ENCODE results near the gene CLMN. TPM values are rescaled to one million over a fixed set of nuclear protein-coding genes. Genes with fewer than 3 reads are reported as not detected.

The CLMN gene
- total RNA-seq, 1 experiment from 2014 or later, result 33.4 TPM

DNA sequence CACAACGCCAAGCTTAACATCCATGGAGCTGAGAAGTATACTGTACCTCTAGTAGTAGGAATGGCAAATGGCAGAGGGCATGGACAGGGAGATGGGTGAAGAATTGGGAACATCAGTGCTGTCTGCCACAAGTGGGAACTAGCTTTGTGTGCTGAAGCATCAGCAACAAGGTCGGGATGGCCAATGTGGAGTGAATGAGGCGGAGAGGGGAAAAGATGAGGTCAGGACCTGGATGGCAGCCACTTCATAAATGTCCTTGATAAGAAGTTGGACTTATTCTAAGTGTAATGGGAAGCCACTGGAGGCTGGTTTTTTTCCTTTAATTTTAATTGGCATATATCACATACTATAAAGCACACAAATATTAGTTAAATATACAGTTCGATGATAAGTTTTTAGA lies 21.9 kb upstream of the CLMN start:
- Histone ChIP-seq H3K4me2 (ENCODE audit: low read length) (no peak overlapping the region), H3K9me3 (ENCODE audit: control insufficient read depth in 1 of 2, insufficient read depth in 1 of 2, low read depth in 1 of 2, low read length in 2 of 2) (peaks cover 0 to 6% of the 10 kb centered on the region in 2 experiments; a peak in 1 of 4 replicates), H3K27ac (ENCODE audit: low read depth, low read length) (no peak overlapping the region), H3K27me3 (ENCODE audit: insufficient read depth, low read length) (no peaks in the 10 kb centered on the region), H3K36me3 (ENCODE audit: control insufficient read depth in 1 of 2, insufficient read depth in 2 of 2, low read length in 2 of 2) (no peaks in the 10 kb centered on the region), H3K4me3 (replicated peaks in 1 of 2; ENCODE audit: low read depth in 1 of 2, low read length in 2 of 2) (no peak overlapping the region), H4K20me1 (ENCODE audit: insufficient read depth) (no peaks in the 10 kb centered on the region), H3K79me2 (ENCODE audit: insufficient read depth, low read length) (no peaks in the 10 kb centered on the region), H3K9ac (ENCODE audit: low read length) (no peak overlapping the region), H3K9me2 (ENCODE audit: insufficient read depth) (0 out of 2 replicates have a peak, but pooled peaks cover 2% of the 10 kb centered on the region), H2AFZ (ENCODE audit: low read depth, low read length, poor library complexity, severe bottlenecking) (no peak overlapping the region), H3K4me1 (ENCODE audit: control insufficient read depth in 1 of 2, insufficient read depth in 2 of 2, low read length in 2 of 2) (peaks cover 0 to 9% of the 10 kb centered on the region in 2 experiments; a peak in 2 of 4 replicates)
- ATAC-seq (no peak), DNase-seq (ENCODE audit: low read depth, low spot score) (no peak)
- CTCF ChIA-PET, result no interaction called here
- POLR2A ChIA-PET, result no interaction called here
- intact Hi-C loops (cut with micrococcal nuclease), result no loop called here
- TF ChIP-seq SRF (IDR thresholded peaks at IDR 0.05; ENCODE audit: low read depth), result no peak
- TF ChIP-seq FOSL1 (IDR thresholded peaks at IDR 0.05; ENCODE audit: low read depth), result no peak
- TF ChIP-seq ELF1 (IDR thresholded peaks at IDR 0.05; ENCODE audit: borderline replicate concordance, low read depth), result no peak
- TF ChIP-seq, protein P1, sequence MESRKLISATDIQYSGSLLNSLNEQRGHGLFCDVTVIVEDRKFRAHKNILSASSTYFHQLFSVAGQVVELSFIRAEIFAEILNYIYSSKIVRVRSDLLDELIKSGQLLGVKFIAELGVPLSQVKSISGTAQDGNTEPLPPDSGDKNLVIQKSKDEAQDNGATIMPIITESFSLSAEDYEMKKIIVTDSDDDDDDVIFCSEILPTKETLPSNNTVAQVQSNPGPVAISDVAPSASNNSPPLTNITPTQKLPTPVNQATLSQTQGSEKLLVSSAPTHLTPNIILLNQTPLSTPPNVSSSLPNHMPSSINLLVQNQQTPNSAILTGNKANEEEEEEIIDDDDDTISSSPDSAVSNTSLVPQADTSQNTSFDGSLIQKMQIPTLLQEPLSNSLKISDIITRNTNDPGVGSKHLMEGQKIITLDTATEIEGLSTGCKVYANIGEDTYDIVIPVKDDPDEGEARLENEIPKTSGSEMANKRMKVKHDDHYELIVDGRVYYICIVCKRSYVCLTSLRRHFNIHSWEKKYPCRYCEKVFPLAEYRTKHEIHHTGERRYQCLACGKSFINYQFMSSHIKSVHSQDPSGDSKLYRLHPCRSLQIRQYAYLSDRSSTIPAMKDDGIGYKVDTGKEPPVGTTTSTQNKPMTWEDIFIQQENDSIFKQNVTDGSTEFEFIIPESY (IDR thresholded peaks at IDR 0.05; ENCODE audit: extremely low read depth, insufficient replicate concordance, low read length), result no peak
- TF ChIP-seq, protein P2, sequence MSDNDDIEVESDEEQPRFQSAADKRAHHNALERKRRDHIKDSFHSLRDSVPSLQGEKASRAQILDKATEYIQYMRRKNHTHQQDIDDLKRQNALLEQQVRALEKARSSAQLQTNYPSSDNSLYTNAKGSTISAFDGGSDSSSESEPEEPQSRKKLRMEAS (IDR thresholded peaks at IDR 0.05), result no peak
- no peak for TF ChIP-seq EZH2 (IDR thresholded peaks at IDR 0.05)
- TF ChIP-seq, protein P3, sequence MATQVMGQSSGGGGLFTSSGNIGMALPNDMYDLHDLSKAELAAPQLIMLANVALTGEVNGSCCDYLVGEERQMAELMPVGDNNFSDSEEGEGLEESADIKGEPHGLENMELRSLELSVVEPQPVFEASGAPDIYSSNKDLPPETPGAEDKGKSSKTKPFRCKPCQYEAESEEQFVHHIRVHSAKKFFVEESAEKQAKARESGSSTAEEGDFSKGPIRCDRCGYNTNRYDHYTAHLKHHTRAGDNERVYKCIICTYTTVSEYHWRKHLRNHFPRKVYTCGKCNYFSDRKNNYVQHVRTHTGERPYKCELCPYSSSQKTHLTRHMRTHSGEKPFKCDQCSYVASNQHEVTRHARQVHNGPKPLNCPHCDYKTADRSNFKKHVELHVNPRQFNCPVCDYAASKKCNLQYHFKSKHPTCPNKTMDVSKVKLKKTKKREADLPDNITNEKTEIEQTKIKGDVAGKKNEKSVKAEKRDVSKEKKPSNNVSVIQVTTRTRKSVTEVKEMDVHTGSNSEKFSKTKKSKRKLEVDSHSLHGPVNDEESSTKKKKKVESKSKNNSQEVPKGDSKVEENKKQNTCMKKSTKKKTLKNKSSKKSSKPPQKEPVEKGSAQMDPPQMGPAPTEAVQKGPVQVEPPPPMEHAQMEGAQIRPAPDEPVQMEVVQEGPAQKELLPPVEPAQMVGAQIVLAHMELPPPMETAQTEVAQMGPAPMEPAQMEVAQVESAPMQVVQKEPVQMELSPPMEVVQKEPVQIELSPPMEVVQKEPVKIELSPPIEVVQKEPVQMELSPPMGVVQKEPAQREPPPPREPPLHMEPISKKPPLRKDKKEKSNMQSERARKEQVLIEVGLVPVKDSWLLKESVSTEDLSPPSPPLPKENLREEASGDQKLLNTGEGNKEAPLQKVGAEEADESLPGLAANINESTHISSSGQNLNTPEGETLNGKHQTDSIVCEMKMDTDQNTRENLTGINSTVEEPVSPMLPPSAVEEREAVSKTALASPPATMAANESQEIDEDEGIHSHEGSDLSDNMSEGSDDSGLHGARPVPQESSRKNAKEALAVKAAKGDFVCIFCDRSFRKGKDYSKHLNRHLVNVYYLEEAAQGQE (IDR thresholded peaks at IDR 0.05; ENCODE audit: low read depth), result no peak
- TF ChIP-seq SP1 (IDR thresholded peaks at IDR 0.05; ENCODE audit: low read depth), result no peak
- RAD21 ChIA-PET (ENCODE audit: low non-redundant PET in 1 of 2, low total read pairs in 2 of 2, uncharacterized antibody in 2 of 2, unreplicated experiment in 2 of 2), result no interaction called here
- no TSS peak for BruUV-seq (replicated peaks)
